GM18520 (cell line): ENCODE measurements around the gene RHBDD2.
"Not testable (repeated sequence)": the region's sequence is repeated elsewhere in the genome, so short reads cannot be mapped to it uniquely, and the experiment has no call there.

Experiments
- ATAC-seq: cut with Tn5 transposase; IDR thresholded peaks from one replicate; pipeline ENCODE4 v1.9.1; 2021; ENCODE audit not compliant: unreplicated experiment

The RHBDD2 gene

DNA sequence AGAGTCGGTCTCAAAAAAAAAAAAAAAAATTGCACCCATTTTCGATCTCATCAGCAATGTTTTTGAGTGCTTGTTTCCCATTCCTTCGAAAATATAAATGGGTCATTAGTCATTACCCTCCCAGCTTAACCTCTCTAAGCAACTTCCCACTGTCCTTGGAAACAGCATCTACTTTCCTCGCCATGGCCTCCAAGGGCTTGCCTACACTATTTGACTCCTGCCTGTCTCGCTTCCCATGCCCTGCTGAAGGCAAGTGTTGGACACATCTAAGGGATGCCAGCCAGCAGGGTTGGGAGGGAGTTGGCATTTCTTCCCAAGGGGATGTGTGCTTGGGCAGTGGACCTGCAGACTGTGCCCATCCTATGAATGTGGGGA lies 12.7 kb upstream of the RHBDD2 start:
- no peak for ATAC-seq

GRCh38 chr7:75866489-75867389 lies 12.1 kb upstream of the RHBDD2 start:
- ATAC-seq, result no peak

- ATAC-seq, result no peak
These were observed 11.5 kb upstream of the RHBDD2 start for GRCh38 chr7:75867390-75867717.

DNA sequence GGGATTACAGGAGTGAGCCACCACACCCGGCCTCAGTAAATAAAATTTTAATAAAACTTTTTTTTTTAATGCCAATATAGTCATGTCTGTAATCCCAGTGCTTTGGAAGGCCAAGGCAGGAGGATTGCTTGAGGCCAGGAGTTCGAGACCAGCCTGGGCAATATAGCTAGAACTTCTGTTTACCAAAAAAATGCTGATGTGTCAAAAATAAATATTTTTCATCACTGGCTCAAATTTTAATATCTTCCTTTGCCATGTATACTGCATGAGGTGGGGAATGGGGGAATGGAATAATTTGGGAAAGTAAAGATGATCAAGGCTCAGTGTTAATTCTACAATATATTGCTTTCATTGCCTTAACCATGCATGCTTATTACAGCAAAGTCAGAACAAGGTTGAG lies 10.7 kb upstream of the RHBDD2 start:
- no peak for ATAC-seq

GRCh38 chr7:75869776-75870379 lies 9.0 kb upstream of the RHBDD2 start:
- ATAC-seq, result no peak

GRCh38 chr7:75870557-75871161 lies 8.2 kb upstream of the RHBDD2 start:
- no peak for ATAC-seq

- no peak for ATAC-seq
These were observed 6.6 kb upstream of the RHBDD2 start for GRCh38 chr7:75872073-75872782.

GRCh38 chr7:75874180-75874579 lies 4.7 kb upstream of the RHBDD2 start:
- ATAC-seq, result not testable (repeated sequence)

- no peak for ATAC-seq
These were observed 3.4 kb upstream of the RHBDD2 start for GRCh38 chr7:75875113-75876080.

DNA sequence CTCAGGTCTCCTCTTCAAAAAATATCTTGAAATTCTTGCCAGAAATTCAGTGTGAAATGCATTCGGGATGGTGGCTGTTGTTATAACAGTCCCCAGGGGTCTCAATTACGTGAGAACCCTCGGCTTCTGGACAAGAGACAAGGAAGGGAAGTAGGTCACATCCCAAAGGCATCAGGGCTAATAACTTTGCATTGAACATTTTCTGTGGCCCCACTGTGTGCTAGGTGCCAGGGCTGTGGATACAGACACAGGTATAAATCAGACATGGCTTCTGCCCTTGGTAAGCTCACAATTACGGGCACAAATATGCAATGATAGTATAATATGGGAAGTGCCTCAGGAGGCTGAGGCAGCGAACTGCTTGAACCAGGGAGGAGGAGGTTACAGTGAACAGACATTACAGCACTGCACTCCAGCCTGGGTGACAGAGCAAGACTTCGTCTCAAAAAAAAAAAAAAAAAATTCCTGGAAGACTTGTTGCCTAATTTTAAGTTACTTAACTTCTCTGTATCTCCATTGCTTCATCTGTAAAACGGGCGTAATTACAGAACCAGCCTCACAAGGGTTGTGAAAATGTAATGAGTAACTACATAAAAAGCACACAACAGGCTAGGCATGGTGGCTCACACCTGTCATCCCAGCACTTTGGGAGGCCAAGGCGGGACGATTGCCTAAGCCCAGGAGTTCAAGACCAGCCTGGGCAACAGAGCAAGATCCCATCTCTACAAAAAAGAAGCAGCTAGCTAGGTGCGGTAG lies 2.5 kb upstream of the RHBDD2 start:
- no peak for ATAC-seq

DNA sequence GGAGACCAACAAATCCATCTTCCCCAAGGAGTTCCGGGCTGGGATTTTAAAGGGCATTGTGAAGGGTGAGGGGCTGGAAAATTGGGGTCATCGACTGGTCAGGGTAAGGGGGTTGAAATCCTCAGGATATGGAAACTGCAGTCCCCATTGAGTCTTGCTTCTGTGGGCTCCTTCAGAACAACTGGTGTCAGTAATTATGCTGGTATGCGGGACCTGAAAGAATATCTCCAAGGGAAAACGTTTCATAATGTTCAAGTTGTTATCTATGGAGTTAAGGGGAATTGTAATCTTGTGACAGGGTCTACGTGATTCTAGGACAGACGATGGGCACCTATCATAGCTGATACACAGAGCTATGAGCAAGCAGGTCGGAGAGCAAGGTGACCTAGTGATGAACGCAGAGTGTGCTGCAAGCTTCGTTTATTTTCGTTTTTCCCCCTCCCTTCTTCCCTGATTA lies 494 bp upstream of the RHBDD2 start:
- ATAC-seq, result no peak

DNA sequence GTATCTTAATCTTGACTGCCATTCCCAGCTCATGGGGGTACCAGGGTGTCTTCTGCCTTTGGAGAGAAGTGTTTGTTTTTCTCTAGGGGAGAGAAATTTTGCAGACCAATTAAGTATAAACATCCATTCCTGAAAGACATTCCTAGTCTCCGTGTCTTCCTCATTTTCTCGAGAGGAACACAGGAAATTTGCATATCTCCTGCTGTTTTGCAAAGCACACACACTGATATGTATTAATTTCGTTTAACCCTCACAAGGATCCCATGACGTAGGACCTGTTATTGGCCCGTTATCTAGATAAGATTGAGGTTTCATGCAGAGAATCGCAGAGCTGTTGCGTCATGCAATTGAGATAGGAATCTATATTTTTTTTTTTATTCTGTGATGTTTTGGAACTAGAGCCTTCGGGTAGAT lies 944 bp downstream of the RHBDD2 start:
- ATAC-seq, result no peak

- ATAC-seq, result no peak
These were observed 1.4 kb downstream of the RHBDD2 start for GRCh38 chr7:75880242-75880641.

- no peak for ATAC-seq
These were observed 2.7 kb downstream of the RHBDD2 start for GRCh38 chr7:75881436-75882095.

GRCh38 chr7:75883265-75883824 lies 4.5 kb downstream of the RHBDD2 start:
- not testable (repeated sequence) for ATAC-seq

DNA sequence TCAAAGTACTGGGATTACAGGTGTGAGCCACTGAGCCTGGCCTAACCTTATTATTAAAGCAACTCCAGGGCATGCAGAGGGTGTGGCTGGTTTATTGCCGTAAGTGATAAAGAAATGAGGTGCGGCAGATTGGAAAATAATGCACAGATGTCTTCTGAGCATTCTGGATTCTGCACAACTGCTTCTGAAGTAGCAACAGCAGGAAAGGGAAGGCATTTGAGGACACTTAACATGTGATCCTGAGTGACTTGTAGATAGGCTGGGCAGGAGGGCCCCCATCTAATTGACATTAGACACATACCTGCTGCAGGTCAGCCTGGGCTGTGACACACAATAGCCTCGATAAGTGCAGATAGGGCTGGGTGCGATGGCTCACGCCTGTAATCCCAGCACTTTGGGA lies 5.6 kb downstream of the RHBDD2 start:
- no peak for ATAC-seq

DNA sequence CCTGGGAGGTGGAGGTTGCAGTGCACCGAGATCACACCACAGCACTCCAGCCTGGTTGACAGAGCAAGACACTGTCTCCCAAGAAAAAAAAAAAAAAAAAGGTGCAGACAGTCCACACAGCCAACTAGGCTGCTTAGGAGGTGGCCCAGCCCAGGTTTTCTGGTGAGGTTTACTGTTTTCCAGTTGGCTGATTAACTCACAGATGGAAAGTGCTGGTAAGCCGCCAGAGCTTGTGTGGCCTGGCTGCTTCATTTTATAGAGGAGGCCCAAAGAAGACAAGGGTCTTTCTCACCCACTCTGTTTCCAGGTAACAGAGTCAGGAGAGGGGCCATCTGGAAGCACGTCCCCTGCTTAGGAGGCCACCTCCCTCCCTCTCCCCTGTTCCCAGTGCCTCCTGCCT lies 6.2 kb downstream of the RHBDD2 start:
- no peak for ATAC-seq

- ATAC-seq, result no peak
These were observed 9.0 kb downstream of the RHBDD2 start for GRCh38 chr7:75887669-75888369.
